ENCODE measurements around the gene SUGCT.
"Not testable (repeated sequence)": the region's sequence is repeated elsewhere in the genome, so short reads cannot be mapped to it uniquely, and the experiment has no call there.

Gene SUGCT

DNA sequence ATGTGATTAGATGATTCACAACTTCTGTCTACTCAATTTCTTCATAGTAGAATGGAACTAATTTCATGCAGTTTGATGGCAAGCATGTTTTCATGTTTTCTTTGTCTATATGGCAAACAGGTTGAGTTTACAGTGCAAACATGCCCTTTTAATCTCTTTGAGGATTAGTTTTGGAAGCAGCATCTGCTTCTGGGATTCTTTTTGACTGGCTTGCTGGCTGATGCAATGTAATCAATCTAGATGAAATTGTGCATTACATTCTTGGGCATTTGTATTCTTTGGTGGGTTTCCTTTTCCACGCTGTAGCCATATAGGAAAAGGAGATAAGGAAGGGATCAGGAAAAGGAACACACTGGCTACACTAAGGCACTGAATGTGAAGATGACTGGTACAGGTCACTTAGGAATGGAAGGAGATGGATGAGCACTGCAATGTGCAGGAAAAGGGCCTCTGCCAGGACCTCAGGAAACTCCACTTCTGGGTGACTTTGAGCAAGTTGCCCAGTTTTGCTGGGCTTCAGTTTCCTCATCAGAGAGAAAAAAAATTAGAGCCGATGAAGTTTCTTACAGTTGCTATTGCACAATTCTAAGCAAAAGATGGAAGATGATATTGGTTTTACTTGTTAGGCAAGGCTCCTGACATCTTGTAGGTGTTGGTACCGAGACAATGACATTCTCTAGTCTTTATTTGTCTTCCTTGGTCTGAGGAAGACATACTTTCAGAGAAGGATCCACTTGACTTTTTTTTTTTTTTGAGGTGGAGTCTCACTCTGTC is 269.1 kb downstream of the SUGCT start:
- no peak for DNase-seq (ENCODE audit: low read depth in 2 of 2)

DNA sequence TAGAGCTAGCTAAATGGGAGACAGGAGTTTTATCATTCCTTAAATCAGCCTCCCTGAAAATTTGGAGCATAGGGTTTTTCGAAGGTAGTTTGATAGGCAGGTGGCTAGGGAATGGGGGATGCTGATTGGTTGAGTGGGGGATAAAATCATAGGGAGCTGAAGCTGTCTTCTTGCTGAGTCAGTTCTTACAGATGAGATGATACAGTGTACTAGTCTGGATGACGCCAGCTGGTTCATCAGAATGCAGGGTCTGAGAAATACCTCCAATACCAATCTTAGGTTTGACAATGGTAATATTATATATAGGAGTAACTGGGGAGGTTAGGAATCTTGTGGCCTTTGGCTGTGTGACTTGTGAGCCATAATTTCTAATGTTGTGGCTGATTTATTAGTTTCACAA is 271.2 kb downstream of the SUGCT start:
- no peak for DNase-seq (ENCODE audit: low read depth in 2 of 2)

DNA sequence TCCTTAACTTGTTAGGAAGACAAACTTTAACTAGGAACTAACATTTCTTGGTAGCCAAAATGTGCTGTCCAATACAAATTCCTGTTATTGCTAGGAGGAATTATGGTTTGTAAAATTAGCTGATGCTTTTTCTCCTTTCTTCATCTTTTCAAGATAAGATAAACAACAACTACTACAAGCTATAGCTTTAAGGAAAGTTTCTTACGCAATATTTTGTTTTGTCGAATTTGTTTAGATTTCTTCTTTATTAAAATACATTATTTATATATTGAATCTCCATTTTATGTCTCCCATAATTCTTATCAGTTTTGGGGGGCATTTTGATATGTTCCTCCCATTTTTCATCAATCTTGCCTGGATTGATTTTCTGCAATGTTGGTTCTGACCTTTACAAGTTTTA is 277.5 kb downstream of the SUGCT start:
- DNase-seq (ENCODE audit: low read depth in 2 of 2), result no peak

DNA sequence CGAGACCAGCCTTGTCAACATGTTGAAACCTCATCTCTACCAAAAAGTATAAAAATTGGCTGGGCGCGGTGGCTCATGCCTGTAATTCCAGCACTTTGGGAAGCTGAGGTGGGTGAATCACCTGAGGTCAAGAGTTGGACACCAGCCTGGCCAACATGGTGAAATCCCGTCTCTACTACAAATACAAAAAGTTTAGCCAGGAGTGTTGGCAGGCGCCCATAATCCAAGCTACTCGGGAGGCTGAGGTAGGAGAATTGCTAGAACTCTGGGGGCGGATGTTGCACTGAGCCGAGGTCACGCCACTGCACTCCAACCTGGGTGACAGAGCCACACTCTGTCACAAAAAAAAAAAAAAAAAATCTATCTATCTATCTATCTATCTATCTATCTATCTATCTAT is 279.9 kb downstream of the SUGCT start:
- DNase-seq (ENCODE audit: low read depth in 2 of 2), result not testable (repeated sequence)

DNA sequence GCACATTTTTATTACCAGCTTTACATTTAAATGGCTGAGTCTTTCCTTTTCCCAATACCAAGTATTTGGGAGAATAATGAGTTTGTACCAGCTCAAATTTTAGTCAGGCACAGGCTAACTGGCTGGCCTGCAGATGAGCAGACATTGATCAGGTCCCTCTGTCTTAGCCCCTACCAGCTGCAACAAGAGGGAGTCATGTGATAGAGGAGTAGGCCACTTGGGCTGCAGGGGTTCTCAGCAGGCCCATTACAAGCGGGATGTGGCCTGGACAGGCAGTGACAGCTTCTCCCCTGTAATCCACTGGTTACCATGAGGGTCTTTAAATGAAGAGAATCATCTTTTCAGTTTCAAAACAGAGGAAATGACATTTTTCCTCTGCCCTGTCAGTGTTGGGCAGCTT is 283.6 kb downstream of the SUGCT start:
- DNase-seq (ENCODE audit: low read depth in 2 of 2), result no peak

DNA sequence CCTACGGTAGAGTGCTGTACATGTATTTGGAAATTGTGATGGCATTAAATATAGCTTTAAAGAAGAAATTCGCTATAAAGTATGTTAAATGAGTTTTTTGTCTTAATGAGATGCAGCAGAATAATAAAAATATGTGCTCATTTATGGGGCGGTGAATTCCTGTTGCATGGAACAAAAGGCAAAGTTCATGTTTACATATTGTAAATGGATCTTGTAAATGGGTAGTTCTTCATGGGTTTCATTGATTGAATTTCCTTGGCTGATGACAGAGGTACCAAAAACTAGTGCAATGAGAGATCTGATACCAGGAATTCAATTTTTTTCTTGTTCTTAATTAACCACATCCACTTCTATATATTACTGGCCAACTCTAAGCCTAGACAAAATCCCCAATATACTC is 284.2 kb downstream of the SUGCT start:
- DNase-seq (ENCODE audit: low read depth in 2 of 2), result no peak

DNA sequence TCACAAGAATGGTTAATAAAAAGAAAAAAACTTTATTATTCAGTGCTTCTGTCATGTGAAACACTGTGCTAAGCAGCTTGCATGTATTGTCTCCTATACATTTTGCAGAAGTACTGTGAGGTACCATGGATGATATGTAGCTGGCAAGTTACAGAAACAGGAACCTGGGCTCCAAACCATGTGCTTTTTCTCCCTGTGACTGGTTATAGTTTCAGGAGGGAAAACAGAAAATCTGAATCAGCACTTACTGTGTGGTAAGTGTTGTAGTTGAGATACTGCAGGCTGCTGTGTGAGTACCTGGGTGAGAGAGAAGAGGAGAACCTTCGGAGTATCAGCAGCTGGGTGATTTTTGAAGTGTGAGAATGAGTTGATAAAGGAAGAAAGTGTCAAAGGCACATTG is 285.0 kb downstream of the SUGCT start:
- no peak for DNase-seq (ENCODE audit: low read depth in 2 of 2)

DNA sequence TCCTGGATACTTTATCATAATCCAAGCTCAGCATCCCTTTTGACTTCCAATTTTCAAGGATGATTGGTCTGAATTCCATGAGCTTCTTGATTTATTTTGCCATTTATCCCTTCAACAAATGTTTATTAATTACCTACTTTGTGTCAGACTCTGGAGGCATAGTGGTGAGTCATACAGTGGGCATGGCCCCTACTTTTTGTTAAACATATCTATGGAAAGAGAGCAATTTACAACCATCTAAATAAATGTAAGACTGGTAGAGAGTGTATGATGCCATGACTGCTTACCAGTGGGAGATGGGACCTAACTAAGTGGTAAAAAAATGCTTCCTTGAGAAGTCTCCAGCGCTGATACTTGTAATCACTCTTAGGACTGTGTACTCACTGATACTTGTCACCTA is 286.6 kb downstream of the SUGCT start:
- no peak for DNase-seq (ENCODE audit: low read depth in 2 of 2)

DNA sequence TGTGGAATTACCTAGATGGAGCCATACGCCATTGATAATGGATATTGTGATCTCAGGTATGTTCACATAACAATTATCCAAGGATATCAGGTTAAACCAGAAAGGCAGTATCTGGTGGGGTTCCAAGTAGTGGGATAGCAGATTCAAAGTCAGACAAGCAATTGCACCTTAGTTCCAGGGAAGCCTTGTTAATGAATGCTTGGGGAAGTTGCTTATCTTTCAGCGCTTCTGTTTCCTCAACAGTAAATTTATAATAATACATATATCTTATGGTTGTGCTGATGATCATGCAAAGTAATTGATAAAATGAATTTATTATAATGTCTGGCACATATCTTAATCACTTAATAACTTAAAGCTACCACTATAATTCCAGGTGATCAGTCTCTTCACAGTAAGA is 290.9 kb downstream of the SUGCT start:
- DNase-seq (ENCODE audit: low read depth in 2 of 2), result no peak

DNA sequence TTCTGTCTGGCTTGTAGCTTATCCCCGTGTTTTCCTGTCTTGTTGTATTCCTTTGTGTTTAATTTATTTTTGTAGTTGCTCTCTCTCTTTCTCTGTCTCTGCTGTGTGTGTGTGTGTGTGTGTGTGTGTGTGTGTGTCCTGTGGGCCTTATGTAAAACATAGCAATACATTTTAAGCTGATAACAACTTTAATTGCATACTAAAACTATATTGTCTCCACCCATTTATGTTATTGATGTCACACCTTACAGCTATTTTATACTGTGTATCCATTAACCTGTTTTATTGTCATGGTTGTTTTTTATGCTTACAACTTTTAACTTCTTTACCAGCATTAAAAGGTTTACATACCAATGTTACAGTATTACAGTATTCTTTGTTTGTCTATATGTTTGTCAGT is 293.6 kb downstream of the SUGCT start:
- no peak for DNase-seq (ENCODE audit: low read depth in 2 of 2)

DNA sequence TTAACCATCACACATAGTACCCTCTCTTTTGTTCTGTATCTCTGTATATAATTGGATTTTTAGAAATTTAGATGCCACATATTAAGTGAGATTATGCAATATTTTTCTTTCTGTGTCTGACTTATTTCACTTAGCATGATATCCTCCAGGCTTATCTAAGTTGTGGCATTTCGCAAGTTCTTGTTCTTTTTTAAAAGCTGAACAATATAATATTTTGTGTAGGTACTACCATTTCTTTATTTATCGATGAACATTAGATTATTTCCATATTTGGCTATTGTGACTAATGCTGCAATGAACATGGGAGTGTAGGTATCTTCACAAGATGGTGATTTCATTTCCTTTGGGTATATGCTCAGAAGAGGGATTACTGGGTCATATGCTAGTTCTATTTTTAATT is 295.0 kb downstream of the SUGCT start:
- no peak for DNase-seq (ENCODE audit: low read depth in 2 of 2)

DNA sequence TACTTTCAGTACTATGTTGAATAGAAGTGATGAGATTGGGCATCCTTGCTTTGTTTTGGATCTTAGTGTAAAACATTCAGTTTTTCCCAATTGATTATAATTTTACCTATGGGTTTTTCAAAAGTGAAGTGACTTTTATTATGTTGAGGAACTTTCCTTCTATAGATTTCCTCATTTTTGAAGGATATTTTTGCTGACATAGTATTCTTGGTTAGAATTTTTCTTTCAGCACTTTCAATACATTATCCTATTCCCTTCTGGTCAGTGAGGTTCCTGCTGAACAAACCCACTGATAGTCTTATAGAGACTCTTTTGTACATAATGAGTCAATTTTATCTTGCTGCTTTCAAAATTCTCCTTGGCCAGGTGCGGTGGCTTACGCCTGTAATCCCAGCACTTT is 297.2 kb downstream of the SUGCT start:
- DNase-seq (ENCODE audit: low read depth in 2 of 2), result no peak

DNA sequence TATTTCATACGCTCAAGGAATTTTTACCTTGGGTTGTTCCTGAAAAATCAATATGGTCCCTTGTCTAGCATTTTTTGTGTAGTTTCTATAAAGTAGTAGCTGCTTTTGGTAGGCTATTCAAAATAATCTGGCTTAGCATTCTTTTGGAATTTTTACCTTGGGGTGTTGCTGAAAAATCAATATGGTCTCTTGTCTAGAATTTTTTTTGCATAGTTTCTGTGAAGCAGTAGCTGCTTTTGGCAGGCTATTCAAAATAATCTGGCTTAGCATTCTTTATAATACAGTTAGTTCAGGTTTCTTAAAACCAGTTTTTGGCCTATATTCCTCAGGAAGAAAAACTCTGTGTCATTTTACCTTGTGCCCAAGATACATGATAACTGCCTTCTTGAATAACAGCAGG is 301.9 kb downstream of the SUGCT start:
- DNase-seq (ENCODE audit: low read depth in 2 of 2), result no peak

DNA sequence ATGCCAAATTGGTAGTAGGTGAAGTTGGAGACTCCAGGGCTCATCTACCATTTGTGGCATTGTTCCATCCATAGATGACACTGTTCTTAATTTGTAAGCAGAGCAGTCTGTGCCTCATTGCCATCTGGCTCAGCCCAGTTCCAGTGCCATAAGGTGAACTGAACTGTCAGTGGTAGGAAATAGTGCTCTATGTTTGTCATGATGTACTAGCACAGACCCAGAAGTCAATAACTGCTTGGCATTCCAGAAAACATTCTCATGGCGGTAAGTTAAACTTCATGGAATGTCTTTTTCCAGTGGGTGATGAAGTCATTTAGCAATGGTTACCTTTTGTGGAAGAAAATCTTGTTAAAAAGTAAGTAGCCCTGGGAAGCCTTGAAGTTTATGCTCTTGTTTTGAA is 302.7 kb downstream of the SUGCT start:
- no peak for DNase-seq (ENCODE audit: low read depth in 2 of 2)

DNA sequence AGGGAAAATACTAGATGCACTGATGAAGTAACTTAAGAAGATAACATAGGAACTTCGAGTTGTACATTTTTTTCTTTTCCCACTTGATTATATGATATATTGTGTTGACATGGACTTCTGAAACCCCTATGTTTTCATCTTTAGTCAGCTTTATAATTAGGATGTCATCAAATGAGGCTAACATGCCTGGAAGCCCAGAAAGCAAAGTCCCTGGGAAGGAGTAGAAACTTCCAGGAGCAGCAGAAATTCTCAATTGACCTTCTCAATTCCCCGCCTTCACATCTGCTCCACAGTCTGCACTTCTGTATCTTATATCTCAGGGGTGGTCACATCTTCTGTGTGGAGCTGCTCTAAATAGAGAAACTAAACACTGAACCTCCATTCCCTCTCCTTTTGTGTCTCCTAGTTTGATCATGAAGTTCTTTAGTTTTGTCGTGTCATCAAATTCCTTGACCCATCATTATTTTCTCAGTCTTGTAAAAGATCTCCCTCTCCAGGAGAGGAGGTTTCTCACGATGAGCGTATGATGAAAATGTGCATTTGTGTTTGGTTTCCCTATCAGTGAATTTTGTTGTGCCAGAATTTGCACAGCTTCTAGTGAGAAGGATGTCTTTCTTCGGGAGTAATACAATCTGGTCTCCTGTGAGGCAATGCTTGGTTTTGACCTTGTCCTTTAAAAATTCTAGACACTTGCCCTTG is 303.3 kb downstream of the SUGCT start:
- DNase-seq (ENCODE audit: low read depth in 2 of 2), result no peak

DNA sequence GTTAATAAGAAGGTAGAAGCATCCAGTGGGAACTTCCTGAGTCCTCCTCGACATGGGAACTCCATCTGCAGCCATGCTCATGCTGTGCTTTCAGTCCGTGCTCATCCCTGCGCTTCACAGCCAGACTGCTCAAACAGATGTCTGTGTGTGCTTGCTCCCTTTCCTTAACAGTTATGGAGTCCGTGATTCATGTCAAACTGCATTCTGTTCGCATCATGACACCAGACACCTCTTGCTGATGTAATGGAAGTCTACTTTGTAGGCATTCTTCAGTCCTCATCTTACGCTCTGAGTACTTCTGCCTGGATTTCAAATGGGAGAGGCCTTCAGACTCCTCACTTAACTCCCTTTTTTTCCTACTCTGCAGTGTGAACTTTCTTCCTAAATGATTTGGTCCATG is 304.9 kb downstream of the SUGCT start:
- DNase-seq (ENCODE audit: low read depth in 2 of 2), result no peak

DNA sequence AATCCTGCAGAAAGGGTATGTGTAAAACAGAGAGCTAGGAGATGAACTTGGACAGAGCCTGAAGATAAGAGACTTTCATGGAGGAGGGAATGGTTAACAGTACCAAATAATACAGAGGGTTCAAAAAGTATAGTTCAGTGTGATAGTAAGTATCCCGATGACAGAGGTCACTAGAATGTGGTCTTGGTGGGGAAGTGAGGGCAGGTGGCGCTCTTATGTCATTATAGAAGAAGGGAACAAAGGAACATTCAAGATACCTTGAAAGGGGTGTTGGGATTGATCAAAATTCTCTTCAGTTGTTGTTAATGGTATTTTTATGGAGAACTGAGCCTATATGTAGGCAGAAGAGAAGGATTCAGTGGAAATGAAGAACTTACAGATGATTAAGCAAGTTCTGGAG is 312.5 kb downstream of the SUGCT start:
- no peak for DNase-seq (ENCODE audit: low read depth in 2 of 2)

DNA sequence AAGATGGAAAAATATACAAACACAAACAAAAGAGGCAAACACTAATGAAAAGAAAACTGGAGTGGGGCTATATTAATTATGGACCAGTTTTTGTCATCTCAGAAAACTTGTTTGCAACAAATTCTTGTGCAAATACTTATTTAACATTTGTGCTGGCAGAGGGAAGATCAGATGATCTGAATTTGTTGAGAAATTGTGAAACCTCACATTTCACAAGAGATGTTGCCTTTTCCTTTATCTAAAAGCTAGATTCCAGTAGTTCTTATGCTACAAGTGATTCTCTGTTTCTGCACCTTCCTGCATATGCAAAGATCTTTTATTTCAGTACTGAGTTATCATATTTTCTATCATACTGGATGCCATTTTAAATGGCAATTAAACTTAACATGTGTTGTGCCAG is 320.7 kb downstream of the SUGCT start:
- DNase-seq (ENCODE audit: low read depth in 2 of 2), result no peak

DNA sequence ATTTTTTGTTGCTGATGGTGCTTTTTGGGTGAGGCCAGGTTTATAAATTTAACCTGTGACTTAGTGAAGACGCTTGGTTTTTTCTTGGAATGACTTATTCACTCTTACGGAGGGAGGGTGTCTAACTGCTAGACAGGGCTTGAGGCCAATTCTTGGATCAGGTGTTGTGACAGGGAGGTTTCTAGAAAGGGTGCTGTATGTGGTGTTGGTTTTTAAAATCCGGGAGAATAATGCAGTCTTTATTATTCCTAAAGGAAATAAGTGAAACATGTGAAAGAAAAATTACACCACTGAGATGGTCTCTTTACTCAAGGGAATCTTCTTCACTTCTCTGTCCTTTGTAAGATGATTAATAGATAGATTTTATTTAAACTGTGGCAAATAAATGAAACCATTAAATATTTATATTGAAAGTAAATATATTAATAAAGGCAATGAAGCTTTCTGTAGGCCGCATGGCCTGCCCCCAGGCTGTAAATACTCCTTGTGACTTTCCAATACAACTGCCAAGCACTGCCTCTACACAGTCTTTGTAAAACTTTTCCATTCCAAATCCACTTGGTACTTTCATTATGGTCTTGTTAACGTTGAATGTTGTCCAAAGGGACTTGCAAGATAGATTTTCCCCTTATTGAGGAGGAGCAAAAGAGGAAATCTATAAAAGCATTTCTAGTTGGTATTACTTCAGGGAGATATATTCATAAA is 323.1 kb downstream of the SUGCT start:
- DNase-seq (ENCODE audit: low read depth in 2 of 2), result no peak

DNA sequence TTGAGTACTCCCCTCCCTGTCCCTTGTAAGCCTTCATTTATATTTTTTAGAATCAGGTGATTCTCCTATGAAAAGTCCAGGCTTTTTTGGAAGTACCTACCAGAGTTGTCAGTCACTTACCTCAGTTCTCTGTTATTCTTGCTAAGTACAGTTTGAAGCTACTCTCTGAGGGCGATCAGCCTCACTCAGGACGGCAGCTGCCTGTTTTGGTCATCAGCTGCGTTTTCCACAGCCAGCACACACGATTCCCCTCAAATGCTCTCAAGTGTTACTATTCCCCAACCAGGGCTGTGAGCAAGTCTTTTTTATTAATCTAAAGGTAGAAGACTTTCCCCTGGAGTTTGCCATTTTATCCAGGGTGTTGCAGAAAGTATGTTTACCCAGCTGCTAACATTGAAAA is 328.6 kb downstream of the SUGCT start:
- no peak for DNase-seq (ENCODE audit: low read depth in 2 of 2)

DNA sequence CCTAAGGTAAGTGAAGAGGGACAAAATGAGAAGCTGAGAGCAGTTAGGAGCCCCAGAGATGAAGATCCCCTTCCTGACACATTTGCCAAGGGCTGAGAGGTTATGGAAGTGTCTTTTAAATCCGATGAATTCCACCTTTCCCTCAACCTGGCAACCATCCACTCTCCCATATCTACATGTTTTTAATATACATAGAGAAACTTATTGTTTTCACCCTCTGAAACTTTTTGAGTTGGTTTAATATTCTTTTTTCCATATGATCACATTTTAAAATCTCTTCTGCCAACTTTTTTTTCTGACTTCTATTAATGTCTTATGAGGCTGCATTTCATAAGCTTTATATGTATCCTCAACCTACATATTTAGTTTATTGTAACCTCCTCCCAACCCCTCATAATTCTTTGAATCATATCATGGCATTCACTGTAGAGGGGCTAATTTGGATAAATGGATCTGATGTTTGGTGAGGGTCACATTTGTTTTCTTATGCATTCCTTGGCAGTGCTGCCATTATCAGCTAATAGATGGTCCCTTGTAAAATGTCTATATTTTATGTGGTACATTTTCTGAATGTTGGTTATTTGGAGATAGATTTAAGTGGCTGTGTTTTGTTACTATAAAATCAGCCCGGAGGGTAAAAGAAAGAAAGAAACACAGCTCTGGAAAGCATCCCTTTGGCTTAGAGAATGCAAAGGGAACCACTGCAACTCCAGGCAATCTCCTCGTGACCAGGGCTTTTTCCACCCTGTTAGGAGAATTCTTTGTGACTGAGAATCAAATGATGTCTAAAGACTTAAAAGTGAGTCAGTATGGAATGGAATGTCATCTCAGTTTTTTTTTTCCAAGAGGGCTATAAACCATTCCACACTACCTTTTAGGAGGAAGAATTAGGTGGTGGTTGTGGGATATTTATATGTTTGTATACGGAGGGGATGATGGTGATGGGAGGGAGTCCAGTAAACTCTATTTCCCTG is 334.4 kb downstream of the SUGCT start:
- no peak for DNase-seq (ENCODE audit: low read depth in 2 of 2)

DNA sequence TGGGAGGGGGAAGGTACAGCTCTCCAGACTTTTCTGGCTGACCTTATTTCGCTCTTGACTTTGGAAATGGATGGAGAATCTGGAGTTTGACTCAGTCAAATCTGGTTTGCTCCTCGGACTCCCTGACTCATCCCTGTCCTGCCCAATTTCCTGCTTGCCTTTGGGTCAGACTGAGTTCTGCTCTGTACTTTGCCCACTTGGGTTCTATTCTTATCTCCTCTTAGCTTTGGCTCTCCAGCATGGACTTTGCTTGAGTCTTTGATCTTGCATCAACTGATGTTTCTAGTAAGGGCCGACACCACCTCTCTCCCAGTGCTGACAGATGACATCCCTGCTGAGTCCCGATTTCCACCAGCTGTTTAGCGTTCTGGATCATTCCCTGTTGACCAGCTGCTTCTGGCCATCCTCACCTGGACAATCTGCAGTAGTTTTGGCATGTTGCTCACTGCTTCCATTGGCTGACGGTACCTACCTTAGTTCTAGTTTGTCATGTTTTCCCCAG is 335.3 kb downstream of the SUGCT start:
- DNase-seq (ENCODE audit: low read depth in 2 of 2), result no peak
